Measurements from ENCODE around the gene SH2D4B. TPM values are rescaled to one million over a fixed set of nuclear protein-coding genes. Genes with fewer than 3 reads are reported as not detected.

Gene SH2D4B
- total and polyA plus RNA-seq, 3 experiments from 2014 or later: 0.11 to 0.13 TPM; not detected in 1

DNA sequence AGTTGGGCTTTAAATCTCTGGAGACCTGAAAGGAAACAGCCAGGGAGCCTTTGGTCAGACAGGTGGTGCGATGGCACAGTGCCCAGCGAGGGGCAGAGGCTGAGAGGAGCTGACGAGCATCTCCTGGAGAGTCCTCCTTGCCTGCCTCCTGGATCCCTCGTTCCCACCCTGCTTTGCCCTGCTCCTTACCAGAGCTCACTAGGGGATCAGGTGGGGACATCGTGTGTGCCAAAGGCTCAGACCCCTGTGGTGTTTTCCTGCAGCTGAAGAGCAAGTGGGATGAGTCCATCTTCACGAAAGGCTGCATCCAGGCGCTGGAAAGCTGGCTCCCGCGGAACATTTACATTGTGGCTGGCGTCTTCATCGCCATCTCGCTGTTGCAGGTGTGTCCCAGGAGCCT lies 21.8 kb upstream of the SH2D4B start:
- CTCF ChIA-PET: interaction anchor here (0.8 to 2.9 kb wide), 4 partner anchors 8 to 28 kb away, joined by 3 to 16 read pairs (median 3); no protein-coding TSS in a partner anchor
- Mint-ChIP-seq H3K9me3 (no peaks in the 10 kb centered on the region), H3K4me3 (no peak overlapping the region), H3K27ac (peak overlapping the region in 2 of 8 donors; percentile 69 to 86), H3K4me1 (peaks cover 22 to 28% (median 24%) of the 10 kb centered on the region in 3 donors), H3K27me3 (peaks cover 0 to 1% of the 10 kb centered on the region in 2 donors), H3K36me3 (peaks cover 0 to 100% (median 9%) of the 10 kb centered on the region in 3 donors)
- Histone ChIP-seq H3K36me3 (ENCODE audit: insufficient read depth, low read length) (peaks cover 72% of the 10 kb centered on the region), H3K27me3 (ENCODE audit: insufficient read depth, low read length, poor library complexity, severe bottlenecking) (no peaks in the 10 kb centered on the region), H3K4me3 (ENCODE audit: low read length) (no peak overlapping the region), H3K9me3 (ENCODE audit: low read length) (no peaks in the 10 kb centered on the region), H3K4me1 (ENCODE audit: insufficient read depth, low read length) (peaks cover 10% of the 10 kb centered on the region), H3K27ac (ENCODE audit: low read depth, low read length) (no peak overlapping the region)
- no peak for DNase-seq
- POLR2A ChIA-PET: no interaction called here

DNA sequence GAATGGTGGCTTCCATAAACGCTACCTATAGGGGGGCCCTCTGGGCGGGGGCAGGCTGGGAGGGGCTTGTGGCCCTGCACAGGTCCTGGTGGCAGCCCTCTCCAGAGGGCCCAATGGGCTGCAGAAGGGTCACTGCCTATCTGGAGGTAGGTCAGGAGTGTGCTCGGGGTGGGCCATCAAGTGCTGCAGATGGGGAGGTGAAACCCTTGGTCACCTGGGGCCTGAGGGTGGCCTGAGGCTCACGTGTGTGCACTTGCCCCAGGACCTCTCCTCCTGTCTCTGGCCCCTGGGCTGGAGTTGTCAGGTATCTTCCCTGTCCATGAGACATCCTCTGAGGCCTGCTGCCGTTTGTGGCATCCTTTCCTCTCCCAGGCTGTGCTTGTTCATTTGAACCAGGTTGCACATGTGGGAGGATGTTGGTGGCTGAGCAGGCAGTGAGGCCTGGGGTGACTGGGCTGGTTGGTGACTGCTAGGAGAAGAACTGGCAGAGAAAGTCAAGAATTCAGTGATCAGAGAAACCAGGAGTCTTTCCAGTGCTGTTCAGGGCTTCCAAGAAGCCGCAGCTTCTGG lies 21.1 kb upstream of the SH2D4B start:
- no peaks in the 10 kb centered on the region for H3K9me3 Mint-ChIP-seq
- H3K36me3 Mint-ChIP-seq: peaks cover 0 to 98% (median 9%) of the 10 kb centered on the region in 3 donors
- H3K36me3 ChIP-seq (ENCODE audit: insufficient read depth, low read length): peaks cover 67% of the 10 kb centered on the region
- peaks cover 4% of the 10 kb centered on the region for H3K4me1 ChIP-seq (ENCODE audit: insufficient read depth, low read length)
- no peak overlapping the region for H3K27ac ChIP-seq (ENCODE audit: low read depth, low read length)
- no peak for DNase-seq
- ChIA-PET CTCF (interaction anchor here (0.9 to 1.0 kb wide), 2 partner anchors 9 to 27 kb away, joined by 3 read pairs; no protein-coding TSS in a partner anchor), POLR2A (no interaction called here)
- H3K4me3 Mint-ChIP-seq: no peak overlapping the region
- H3K4me1 Mint-ChIP-seq: peaks cover 16 to 23% (median 18%) of the 10 kb centered on the region in 3 donors
- H3K9me3 ChIP-seq (ENCODE audit: low read length): no peaks in the 10 kb centered on the region
- H3K27me3 Mint-ChIP-seq: peaks cover 0 to 1% of the 10 kb centered on the region in 2 donors
- H3K27ac Mint-ChIP-seq: peak overlapping the region in 7 of 8 donors; percentile 5 to 69 (median 32)
- H3K4me3 ChIP-seq (ENCODE audit: low read length): no peak overlapping the region
- no peaks in the 10 kb centered on the region for H3K27me3 ChIP-seq (ENCODE audit: insufficient read depth, low read length, poor library complexity, severe bottlenecking)

DNA sequence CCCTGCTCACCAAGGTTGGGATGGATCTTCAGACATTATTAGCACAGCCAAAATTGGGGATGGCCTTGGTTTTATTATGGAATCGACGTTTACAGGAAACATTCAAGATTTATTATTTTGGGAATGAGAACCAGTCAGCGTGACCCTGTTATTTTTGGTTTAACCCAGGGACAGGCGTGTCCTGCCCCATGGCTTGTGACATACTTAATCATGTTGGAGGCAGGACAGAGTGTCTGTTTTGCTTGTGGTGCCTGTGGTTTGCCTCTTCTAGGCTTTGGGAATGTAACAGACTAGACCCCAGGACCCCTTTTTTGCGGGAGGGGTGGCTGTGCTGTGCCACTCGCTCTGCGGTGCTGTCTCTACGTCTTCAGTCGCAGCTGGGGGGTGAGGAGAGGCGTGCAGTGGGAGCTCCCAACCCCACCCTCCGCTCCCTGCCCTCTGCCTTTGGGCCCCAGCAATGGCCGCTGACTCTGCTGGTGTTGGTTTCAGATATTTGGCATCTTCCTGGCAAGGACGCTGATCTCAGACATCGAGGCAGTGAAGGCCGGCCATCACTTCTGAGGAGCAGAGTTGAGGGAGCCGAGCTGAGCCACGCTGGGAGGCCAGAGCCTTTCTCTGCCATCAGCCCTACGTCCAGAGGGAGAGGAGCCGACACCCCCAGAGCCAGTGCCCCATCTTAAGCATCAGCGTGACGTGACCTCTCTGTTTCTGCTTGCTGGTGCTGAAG lies 20.1 kb upstream of the SH2D4B start:
- H3K4me1 Mint-ChIP-seq: peaks cover 12 to 21% (median 16%) of the 10 kb centered on the region in 3 donors
- POLR2A ChIA-PET: no interaction called here
- Histone ChIP-seq H3K4me3 (ENCODE audit: low read length) (no peak overlapping the region), H3K27me3 (ENCODE audit: insufficient read depth, low read length, poor library complexity, severe bottlenecking) (no peaks in the 10 kb centered on the region), H3K36me3 (ENCODE audit: insufficient read depth, low read length) (peaks cover 57% of the 10 kb centered on the region), H3K27ac (ENCODE audit: low read depth, low read length) (no peak overlapping the region), H3K9me3 (ENCODE audit: low read length) (no peaks in the 10 kb centered on the region), H3K4me1 (ENCODE audit: insufficient read depth, low read length) (peaks cover under 1% of the 10 kb centered on the region)
- peak overlapping the region in 2 of 8 donors; percentile 40 to 71 for H3K27ac Mint-ChIP-seq
- no peak for DNase-seq
- no peaks in the 10 kb centered on the region for H3K9me3 Mint-ChIP-seq
- H3K27me3 Mint-ChIP-seq: peaks cover 0 to 1% of the 10 kb centered on the region in 2 donors
- peaks cover 0 to 92% (median 7%) of the 10 kb centered on the region in 3 donors for H3K36me3 Mint-ChIP-seq
- H3K4me3 Mint-ChIP-seq: no peak overlapping the region
- CTCF ChIA-PET: interaction anchor here (1.3 kb wide), 1 partner anchor 12 kb away, joined by 3 read pairs; no protein-coding TSS in a partner anchor

DNA sequence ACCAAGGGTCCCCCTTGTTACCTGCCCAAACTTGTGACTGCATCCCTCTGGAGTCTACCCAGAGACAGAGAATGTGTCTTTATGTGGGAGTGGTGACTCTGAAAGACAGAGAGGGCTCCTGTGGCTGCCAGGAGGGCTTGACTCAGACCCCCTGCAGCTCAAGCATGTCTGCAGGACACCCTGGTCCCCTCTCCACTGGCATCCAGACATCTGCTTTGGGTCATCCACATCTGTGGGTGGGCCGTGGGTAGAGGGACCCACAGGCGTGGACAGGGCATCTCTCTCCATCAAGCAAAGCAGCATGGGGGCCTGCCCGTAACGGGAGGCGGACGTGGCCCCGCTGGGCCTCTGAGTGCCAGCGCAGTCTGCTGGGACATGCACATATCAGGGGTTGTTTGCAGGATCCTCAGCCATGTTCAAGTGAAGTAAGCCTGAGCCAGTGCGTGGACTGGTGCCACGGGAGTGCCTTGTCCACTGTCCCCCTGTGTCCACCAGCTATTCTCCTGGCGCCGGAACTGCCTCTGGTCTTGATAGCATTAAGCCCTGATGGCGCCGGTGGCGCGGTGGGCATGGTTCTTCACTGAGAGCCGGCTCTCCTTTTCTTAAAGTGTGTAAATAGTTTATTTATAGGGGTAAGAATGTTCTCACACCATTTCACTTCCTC lies 19.4 kb upstream of the SH2D4B start:
- DNase-seq: peak in 1 of 5 donors; percentile 38
- ChIA-PET POLR2A (no interaction called here), CTCF (interaction anchor here (1.3 kb wide), 1 partner anchor 12 kb away, joined by 3 read pairs; no protein-coding TSS in a partner anchor)
- Mint-ChIP-seq H3K4me1 (peaks cover 12 to 28% (median 23%) of the 10 kb centered on the region in 3 donors), H3K36me3 (peaks cover 0 to 88% (median 7%) of the 10 kb centered on the region in 3 donors), H3K27ac (peak overlapping the region in 4 of 8 donors; percentile 58 to 72 (median 71)), H3K27me3 (peaks cover 0 to 1% of the 10 kb centered on the region in 2 donors), H3K9me3 (no peaks in the 10 kb centered on the region), H3K4me3 (no peak overlapping the region)
- no peaks in the 10 kb centered on the region for H3K9me3 ChIP-seq (ENCODE audit: low read length)
- H3K27me3 ChIP-seq (ENCODE audit: insufficient read depth, low read length, poor library complexity, severe bottlenecking): no peaks in the 10 kb centered on the region
- H3K4me3 ChIP-seq (ENCODE audit: low read length): no peak overlapping the region
- peaks cover 50% of the 10 kb centered on the region for H3K36me3 ChIP-seq (ENCODE audit: insufficient read depth, low read length)
- H3K27ac ChIP-seq (ENCODE audit: low read depth, low read length): no peak overlapping the region
- H3K4me1 ChIP-seq (ENCODE audit: insufficient read depth, low read length): peaks cover 5% of the 10 kb centered on the region

DNA sequence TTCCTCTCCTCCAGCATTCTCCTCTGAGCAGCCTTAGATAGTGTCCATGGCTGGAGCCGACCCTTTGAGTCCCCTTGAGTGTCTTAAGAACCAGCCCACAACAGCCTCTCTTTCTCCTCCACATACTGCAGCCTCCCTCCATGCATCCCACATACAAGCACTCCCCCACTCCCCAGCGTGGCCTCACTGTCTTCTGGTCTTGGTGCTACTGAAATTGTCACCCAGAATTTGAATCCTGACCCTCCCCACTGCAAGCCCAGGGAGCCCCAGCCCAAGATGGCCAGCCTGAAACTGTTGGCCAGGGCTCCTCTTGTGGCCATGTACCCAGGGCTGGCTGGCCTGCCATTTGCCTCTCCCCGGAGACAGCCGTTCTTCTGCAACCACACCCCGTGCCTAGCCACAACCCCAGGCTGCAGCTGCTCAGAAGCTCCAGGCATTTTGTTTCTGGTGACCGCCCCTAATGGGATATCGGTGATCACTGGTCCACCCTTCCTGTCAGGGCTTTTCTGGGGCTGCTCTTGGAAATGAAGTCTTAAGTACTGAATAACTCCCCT lies 18.8 kb upstream of the SH2D4B start:
- Histone ChIP-seq H3K36me3 (ENCODE audit: insufficient read depth, low read length) (peaks cover 44% of the 10 kb centered on the region), H3K4me1 (ENCODE audit: insufficient read depth, low read length) (peaks cover 10% of the 10 kb centered on the region), H3K27ac (ENCODE audit: low read depth, low read length) (no peak overlapping the region), H3K9me3 (ENCODE audit: low read length) (no peaks in the 10 kb centered on the region), H3K4me3 (ENCODE audit: low read length) (no peak overlapping the region), H3K27me3 (ENCODE audit: insufficient read depth, low read length, poor library complexity, severe bottlenecking) (no peaks in the 10 kb centered on the region)
- Mint-ChIP-seq H3K27ac (peak overlapping the region in 6 of 8 donors; percentile 19 to 81 (median 64)), H3K4me3 (no peak overlapping the region), H3K36me3 (peaks cover 0 to 83% (median 7%) of the 10 kb centered on the region in 3 donors), H3K4me1 (peaks cover 16 to 33% (median 29%) of the 10 kb centered on the region in 3 donors), H3K9me3 (no peaks in the 10 kb centered on the region), H3K27me3 (peaks cover 0 to 1% of the 10 kb centered on the region in 2 donors)
- no peak for DNase-seq
- CTCF ChIA-PET: interaction anchor here (2.8 kb wide), 1 partner anchor 14 kb away, joined by 11 read pairs; no protein-coding TSS in a partner anchor
- POLR2A ChIA-PET: no interaction called here

DNA sequence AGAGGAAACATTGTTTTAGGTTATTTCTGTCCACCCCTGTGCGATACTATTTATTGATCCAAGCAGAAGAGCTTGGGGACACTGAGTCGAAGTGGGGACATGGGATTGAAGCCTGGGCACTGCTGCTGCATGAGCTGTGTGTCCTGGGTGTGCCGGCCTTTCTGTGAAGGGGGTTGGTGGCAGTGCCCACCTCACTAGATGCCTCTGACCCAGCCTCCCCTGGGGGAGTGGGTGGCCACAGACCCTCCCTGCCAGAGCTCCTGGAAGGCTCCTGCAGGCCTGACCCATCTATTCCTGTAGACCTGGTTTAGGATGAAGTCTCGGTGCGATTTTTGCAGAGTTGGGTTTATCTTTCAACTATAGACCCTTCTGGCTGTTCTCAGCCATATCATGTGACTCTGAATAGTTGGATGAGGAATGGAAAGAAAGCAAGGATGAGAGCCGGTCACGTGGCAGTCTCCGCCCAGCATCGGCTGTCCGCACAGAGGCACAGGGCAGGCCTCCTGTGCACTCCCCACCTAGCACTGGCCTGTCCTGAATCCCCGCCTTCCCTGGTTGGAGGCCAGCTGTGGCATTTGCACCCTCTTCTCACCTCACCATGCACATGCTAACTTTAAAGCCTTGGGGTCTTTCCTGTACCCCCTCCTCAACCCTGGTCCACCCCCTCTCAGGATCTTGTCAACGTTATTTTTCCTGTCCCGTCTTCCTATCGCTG lies 17.6 kb upstream of the SH2D4B start:
- ChIA-PET POLR2A (no interaction called here), CTCF (interaction anchor here (1.1 to 2.8 kb wide), 2 partner anchors 8 to 15 kb away, joined by 3 to 11 read pairs; no protein-coding TSS in a partner anchor)
- Histone ChIP-seq H3K36me3 (ENCODE audit: insufficient read depth, low read length) (peaks cover 32% of the 10 kb centered on the region), H3K27me3 (ENCODE audit: insufficient read depth, low read length, poor library complexity, severe bottlenecking) (no peaks in the 10 kb centered on the region), H3K9me3 (ENCODE audit: low read length) (no peaks in the 10 kb centered on the region), H3K27ac (ENCODE audit: low read depth, low read length) (no peak overlapping the region), H3K4me3 (ENCODE audit: low read length) (no peak overlapping the region), H3K4me1 (ENCODE audit: insufficient read depth, low read length) (peaks cover 17% of the 10 kb centered on the region)
- Mint-ChIP-seq H3K9me3 (no peaks in the 10 kb centered on the region), H3K4me3 (no peak overlapping the region), H3K4me1 (peaks cover 24 to 42% (median 41%) of the 10 kb centered on the region in 3 donors), H3K27me3 (peaks cover 0 to 1% of the 10 kb centered on the region in 2 donors), H3K36me3 (peaks cover 0 to 71% (median 7%) of the 10 kb centered on the region in 3 donors), H3K27ac (peak overlapping the region in 7 of 8 donors; percentile 19 to 85 (median 65))
- DNase-seq: peak in 1 of 5 donors; percentile 37

Data from CD8-positive, alpha-beta memory T cell (primary cell).